H1 (cell line): Measurements from ENCODE around the gene PDP2. TPM values are rescaled to one million over a fixed set of nuclear protein-coding genes. Genes with fewer than 3 reads are reported as not detected.

Source experiments
- CTCF ChIA-PET: fragments of 300-600 bp; sonication (Branson Sonifier 250); formaldehyde crosslinking; loops from one replicate; lab custom pipeline; 2021; ENCODE audit not compliant: partially characterized antibody; lab: Charles Lee
- POLR2A ChIA-PET: fragments of 300-600 bp; sonication (Branson Sonifier 250); formaldehyde crosslinking; loops from one replicate; lab custom pipeline; 2021; ENCODE audit warnings: inconsistent platforms; ENCODE audit not compliant: partially characterized antibody; lab: Charles Lee
- DNase-seq, 2 experiments: peaks; one replicate each; pipeline versions ENCODE4 v3.0.0 to v3.0.0-alpha.2; 2010 to 2022; ENCODE audit warnings: low spot score in 2 of 2, low read depth in 1 of 2, mixed read lengths in 1 of 2
- FAIRE-seq: peaks from 2 replicates; lab custom pipeline; 2011; peaks lifted over from hg19 to GRCh38; lab: Jason Lieb, UNC
- H2AFZ ChIP-seq: 2 replicates; pipeline ENCODE4 v1.8.1; 2012; ENCODE audit warnings: low read length, inconsistent platforms
- H2AK5ac ChIP-seq: 2 replicates; pipeline ENCODE4 v1.6.1; 2013; ENCODE audit warnings: low read depth, low read length
- H2BK120ac ChIP-seq: replicated peaks from 2 replicates; pipeline ENCODE3; 2013; ENCODE audit warnings: low read depth, low read length, inconsistent platforms
- H2BK12ac ChIP-seq: 2 replicates; pipeline ENCODE4 v1.6.1; 2013; ENCODE audit warnings: low read depth, low read length
- H2BK15ac ChIP-seq: 2 replicates; pipeline ENCODE4 v1.6.1; 2013; ENCODE audit warnings: low read length
- H2BK20ac ChIP-seq: 2 replicates; pipeline ENCODE4 v1.6.1; 2013; ENCODE audit warnings: low read length
- H2BK5ac ChIP-seq: 2 replicates; pipeline ENCODE4 v1.6.1; 2013; ENCODE audit warnings: low read depth, low read length
- H3K14ac ChIP-seq: 2 replicates; pipeline ENCODE4 v1.6.1; 2013; ENCODE audit warnings: inconsistent platforms; ENCODE audit not compliant: insufficient read length
- H3K18ac ChIP-seq: 2 replicates; pipeline ENCODE4 v1.6.1; 2013; ENCODE audit warnings: low read length; ENCODE audit errors: extremely low read depth
- H3K23ac ChIP-seq: 2 replicates; pipeline ENCODE4 v1.6.1; 2013; ENCODE audit warnings: inconsistent platforms; ENCODE audit not compliant: insufficient read length
- H3K23me2 ChIP-seq: 2 replicates; pipeline ENCODE4 v1.6.1; 2013; ENCODE audit warnings: low read depth, low read length
- H3K27ac ChIP-seq: 2 replicates; pipeline ENCODE4 v1.6.1; 2011; ENCODE audit warnings: low read depth, low read length, inconsistent platforms
- H3K27me3 ChIP-seq, 4 experiments: replicated peaks in 1 of 4; 1 replicate in 1 of 4; 2 replicates in 3 of 4; pipeline versions ENCODE4 v1.6.1 to v1.8.1; 2011 to 2013; ENCODE audit warnings: low read length in 3 of 4, mild to moderate bottlenecking in 3 of 4, inconsistent platforms in 2 of 4, mixed read lengths in 2 of 4, moderate library complexity in 1 of 4; ENCODE audit not compliant: control insufficient read depth in 3 of 4, insufficient read depth in 3 of 4; ENCODE audit errors: extremely low read depth in 1 of 4
- H3K36me3 ChIP-seq, 4 experiments: 2 replicates each; pipeline versions ENCODE4 v1.6.1 to v1.8.1; 2011 to 2013; ENCODE audit warnings: mild to moderate bottlenecking in 4 of 4, low read length in 3 of 4, moderate library complexity in 2 of 4, control low read depth in 1 of 4, inconsistent platforms in 1 of 4; ENCODE audit not compliant: insufficient read depth in 4 of 4, control insufficient read depth in 2 of 4
- H3K4ac ChIP-seq: replicated peaks from 2 replicates; pipeline ENCODE3; 2013; ENCODE audit warnings: low read length, low read depth, mixed read lengths, inconsistent platforms; ENCODE audit not compliant: insufficient read length
- H3K4me1 ChIP-seq, 4 experiments: replicated peaks in 1 of 4; 1 replicate in 1 of 4; 2 replicates in 3 of 4; pipeline versions ENCODE4 v1.6.1 to v1.8.1; 2011 to 2013; ENCODE audit warnings: low read length in 3 of 4, inconsistent platforms in 2 of 4, mixed read lengths in 1 of 4; ENCODE audit not compliant: insufficient read depth in 4 of 4, control insufficient read depth in 3 of 4
- H3K4me2 ChIP-seq, 2 experiments: 2 replicates each; pipeline versions ENCODE4 v1.6.1 to v1.8.1; 2011 to 2013; ENCODE audit warnings: low read depth in 2 of 2, low read length in 2 of 2, control low read depth in 1 of 2, inconsistent platforms in 1 of 2, mild to moderate bottlenecking in 1 of 2; ENCODE audit not compliant: insufficient read depth in 1 of 2
- H3K4me3 ChIP-seq, 4 experiments: fragments of 200-600, 300-600 bp in 1 of 4; sonication (generic), shearing (Covaris generic), sonication (Bioruptor Twin) in 1 of 4; 2 replicates each; pipeline versions ENCODE4 v1.5.1 to v1.8.1; 2011 to 2016; ENCODE audit warnings: low read length in 4 of 4, low read depth in 3 of 4, control low read depth in 2 of 4, inconsistent platforms in 2 of 4, mild to moderate bottlenecking in 2 of 4, mixed read lengths in 1 of 4, moderate library complexity in 1 of 4; ENCODE audit not compliant: insufficient read depth in 2 of 4; ENCODE audit errors: extremely low read depth in 1 of 4
- H3K56ac ChIP-seq: replicated peaks from 2 replicates; pipeline ENCODE3; 2013; ENCODE audit warnings: low read depth, mild to moderate bottlenecking, mixed read lengths, low read length, inconsistent platforms; ENCODE audit not compliant: insufficient read length
- H3K79me1 ChIP-seq: 2 replicates; pipeline ENCODE4 v1.6.1; 2013; ENCODE audit warnings: low read depth, low read length, control low read depth
- H3K79me2 ChIP-seq, 2 experiments: 2 replicates each; pipeline versions ENCODE4 v1.6.1 to v1.8.1; 2012 to 2013; ENCODE audit warnings: low read length in 2 of 2, mild to moderate bottlenecking in 2 of 2, inconsistent platforms in 1 of 2; ENCODE audit not compliant: insufficient read depth in 2 of 2, control insufficient read depth in 1 of 2
- H3K9ac ChIP-seq, 4 experiments: replicated peaks in 1 of 4; 1 replicate in 1 of 4; 2 replicates in 3 of 4; pipeline versions ENCODE4 v1.6.1 to v1.8.1; 2011 to 2013; ENCODE audit warnings: low read depth in 3 of 4, low read length in 3 of 4, control low read depth in 2 of 4, mild to moderate bottlenecking in 2 of 4, moderate library complexity in 2 of 4, inconsistent platforms in 1 of 4; ENCODE audit errors: extremely low read depth in 1 of 4
- H3K9me3 ChIP-seq, 2 experiments: 2 replicates each; pipeline versions ENCODE4 v1.6.1 to v1.8.1; 2012 to 2013; ENCODE audit warnings: mild to moderate bottlenecking in 2 of 2, moderate library complexity in 2 of 2, control low read depth in 1 of 2, inconsistent platforms in 1 of 2, low read depth in 1 of 2, low read length in 1 of 2, mixed read lengths in 1 of 2; ENCODE audit not compliant: insufficient read depth in 2 of 2
- H4K20me1 ChIP-seq, 2 experiments: replicated peaks in 1 of 2; 2 replicates each; pipeline versions ENCODE3 to v1.8.1; 2011 to 2013; ENCODE audit warnings: inconsistent platforms in 2 of 2, low read length in 2 of 2, mild to moderate bottlenecking in 1 of 2; ENCODE audit not compliant: insufficient read depth in 2 of 2, control insufficient read depth in 1 of 2
- H4K5ac ChIP-seq: 2 replicates; pipeline ENCODE4 v1.6.1; 2013; ENCODE audit warnings: low read length, low read depth, mixed read lengths, inconsistent platforms; ENCODE audit not compliant: insufficient read length
- H4K8ac ChIP-seq: 2 replicates; pipeline ENCODE4 v1.8.0; 2013; ENCODE audit warnings: mild to moderate bottlenecking, moderate library complexity, low read length, inconsistent platforms; ENCODE audit not compliant: insufficient read depth; ENCODE audit errors: extremely low read depth
- H4K91ac ChIP-seq: replicated peaks from 2 replicates; pipeline ENCODE3; 2013; ENCODE audit warnings: low read length, mixed read lengths, inconsistent platforms; ENCODE audit not compliant: insufficient read length
- CEBPB ChIP-seq: IDR thresholded peaks from 2 replicates; pipeline ENCODE4 v1.6.1; 2012; ENCODE audit warnings: low read depth, low read length
- CHD1 ChIP-seq: IDR thresholded peaks from 2 replicates; pipeline ENCODE4 v1.6.1; 2012; ENCODE audit warnings: low read depth, low read length, improper control_type of control experiment
- CHD2 ChIP-seq: IDR thresholded peaks from 2 replicates; pipeline ENCODE4 v1.6.1; 2012; ENCODE audit warnings: low read length, improper control_type of control experiment
- E2F6 ChIP-seq: IDR thresholded peaks from 2 replicates; pipeline ENCODE4 v1.6.1; 2012; ENCODE audit warnings: inconsistent platforms
- MAFK ChIP-seq: IDR thresholded peaks from 2 replicates; pipeline ENCODE4 v1.6.1; 2012; ENCODE audit warnings: low read depth, mild to moderate bottlenecking, improper control_type of control experiment, low read length
- RAD21 ChIP-seq, 2 experiments: IDR thresholded peaks in 1 of 2; conservative IDR thresholded peaks in 1 of 2; 2 replicates each; pipeline ENCODE4 v1.6.1; 2011; ENCODE audit warnings: low read depth in 2 of 2, low read length in 2 of 2, improper control_type of control experiment in 1 of 2, inconsistent platforms in 1 of 2, mild to moderate bottlenecking in 1 of 2, moderate library complexity in 1 of 2
- RBBP5 ChIP-seq: IDR thresholded peaks from 2 replicates; pipeline ENCODE4 v1.7.1; 2012; ENCODE audit warnings: low read depth, mild to moderate bottlenecking, inconsistent platforms, low read length, moderate library complexity, borderline replicate concordance
- RNF2 ChIP-seq: fragments of 200-900, 300-1000 bp; sonication (generic); IDR thresholded peaks from 2 replicates; pipeline ENCODE4 v1.7.1; 2016; ENCODE audit warnings: borderline replicate concordance, low read depth, mild to moderate bottlenecking, antibody characterized with exemption, low read length; ENCODE audit not compliant: poor library complexity, severe bottlenecking; ENCODE audit errors: missing control alignments
- SIN3A ChIP-seq, 2 experiments: IDR thresholded peaks in 1 of 2; conservative IDR thresholded peaks in 1 of 2; 2 replicates each; pipeline ENCODE4 v1.6.1; 2011 to 2012; ENCODE audit warnings: low read length in 2 of 2, improper control_type of control experiment in 1 of 2, low read depth in 1 of 2, mild to moderate bottlenecking in 1 of 2
- YY1 ChIP-seq: IDR thresholded peaks from 2 replicates; pipeline ENCODE4 v1.6.1; 2011; ENCODE audit warnings: low read depth, mild to moderate bottlenecking, low read length
- WGBS, 2 experiments: shearing (Covaris generic) in 1 of 2; methylation state at CpG; one replicate each; pipeline versions ENCODE4 v1.1.6 to v1.1.7; 2013 to 2015; ENCODE audit warnings: low lambda C conversion rate in 2 of 2, mixed read lengths in 2 of 2, inconsistent platforms in 1 of 2, low coverage in 1 of 2, missing lambda C conversion rate in 1 of 2; ENCODE audit not compliant: insufficient replicate concordance in 2 of 2, insufficient coverage in 1 of 2, insufficient read length in 1 of 2; ENCODE audit errors: extremely low coverage in 1 of 2, missing lambda C conversion rate in 1 of 2; 5-methylcytosine and 5-hydroxymethylcytosine counted together
- polyA plus RNA-seq, 7 experiments: library from polyadenylated mRNA; depleted of rRNA in 3 of 7; stranded (reverse) in 5 of 7; unstranded in 2 of 7; fragments of >200 nt in 5 of 7; fragments of 200-250 nt in 2 of 7; gene quantifications; 1 replicate in 5 of 7; 2 replicates in 1 of 7; 4 replicates in 1 of 7; pipeline versions ENCODE4 v1.2.1 to v1.2.3, GENCODE V29; 2011 to 2013; ENCODE audit warnings: missing spikeins in 2 of 7, mixed read lengths in 2 of 7
- total RNA-seq: library from RNA; stranded (reverse); fragmentation: NEBNext Ultra II Directional; extraction: Animal tissue kit (Norgen Biotek cat#: 25700); gene quantifications from 2 replicates; pipeline ENCODE4 v1.2.1, GENCODE V29; 2021

Gene PDP2
- total and polyA plus RNA-seq, 2 of the 8 experiments (the other 6 are each of a cell fraction or from before 2014, with no cell fraction given): 11.7 to 36.5 TPM

GRCh38 chr16:66904428-66904845 lies 24.1 kb downstream of the PDP2 start:
- no peak overlapping the region for H4K91ac ChIP-seq
- H3K56ac ChIP-seq: no peak overlapping the region
- H3K79me2 ChIP-seq: no peaks in the 10 kb centered on the region
- H2BK15ac ChIP-seq: no peak overlapping the region
- H4K5ac ChIP-seq: no peak overlapping the region
- no peak overlapping the region for H3K27ac ChIP-seq
- 88% methylated on average over 8 of the region's 13 CpGs; no CpG with 5 or more reads in 1 of the 2 experiments for WGBS, 2 experiments
- no peaks in the 10 kb centered on the region for H3K9me3 ChIP-seq
- H2AK5ac ChIP-seq: no peak overlapping the region
- no peak overlapping the region for H2BK5ac ChIP-seq
- H3K79me1 ChIP-seq: no peaks in the 10 kb centered on the region
- no peak overlapping the region for H3K18ac ChIP-seq
- H3K14ac ChIP-seq: no peak overlapping the region
- DNase-seq (no peak), FAIRE-seq (no peak)
- POLR2A ChIA-PET: interaction anchor here (0.9 to 1.2 kb wide), 3 partner anchors 15 to 38 kb away, joined by 3 read pairs; no protein-coding TSS in a partner anchor
- no peak overlapping the region for H3K23ac ChIP-seq
- no peak overlapping the region for H2BK120ac ChIP-seq
- H4K8ac ChIP-seq: no peak overlapping the region; the same call in 1 of the 2 replicates
- H3K4me1 ChIP-seq: peaks cover 0 to 5% (median 3%) of the 10 kb centered on the region in 4 experiments; a peak in 4 of 7 replicates
- no peak overlapping the region for H2AFZ ChIP-seq
- no peak overlapping the region for H3K4me2 ChIP-seq
- no peaks in the 10 kb centered on the region for H4K20me1 ChIP-seq
- no peak overlapping the region for H2BK20ac ChIP-seq
- H3K4me3 ChIP-seq: no peak overlapping the region
- H3K27me3 ChIP-seq: no peaks in the 10 kb centered on the region; a peak in 1 of 7 replicates
- no peak overlapping the region for H3K4ac ChIP-seq
- H3K36me3 ChIP-seq: no peaks in the 10 kb centered on the region
- CTCF ChIA-PET: interaction anchor here (0.6 to 42.0 kb wide), 6 partner anchors 5 to 124 kb away, joined by 3 to 1009 read pairs (median 8); partner anchors contain the start of genes CDH16, CIAO2B, PDP2 and RRAD
- no peak overlapping the region for H3K9ac ChIP-seq
- no peak overlapping the region for H2BK12ac ChIP-seq
- no peaks in the 10 kb centered on the region for H3K23me2 ChIP-seq
- TF ChIP-seq CEBPB (no peak), CHD1 (no peak), SIN3A (conservative IDR thresholded peaks at IDR 0.05 in 1 of 2, IDR thresholded peaks at IDR 0.05 in 1 of 2; ENCODE audit: low read depth in 1 of 2, low read length in 2 of 2) (no peak), RAD21 (IDR thresholded peaks at IDR 0.05 in 1 of 2, conservative IDR thresholded peaks at IDR 0.05 in 1 of 2; ENCODE audit: low read depth in 2 of 2, low read length in 2 of 2) (no peak), CHD2 (no peak), E2F6 (no peak), RNF2 (no peak), YY1 (no peak), RBBP5 (no peak), MAFK (no peak)
